ENCODE data around the gene CDHR2.
"Not testable (repeated sequence)": the region's sequence is repeated elsewhere in the genome, so short reads cannot be mapped to it uniquely, and the experiment has no call there.

CDHR2 gene

GRCh38 chr5:176573564-176574296 lies 24.6 kb downstream of the CDHR2 start:
- DNase-seq (ENCODE audit: low read depth) = peak; percentile 70

- DNase-seq (ENCODE audit: low read depth) = no peak
Observed at GRCh38 chr5:176574297-176574591, 25.1 kb downstream of the CDHR2 start.

- DNase-seq (ENCODE audit: low read depth) = no peak
Observed at GRCh38 chr5:176575066-176575465, 25.9 kb downstream of the CDHR2 start.

- DNase-seq (ENCODE audit: low read depth) = no peak
Observed at GRCh38 chr5:176575488-176576422, 26.6 kb downstream of the CDHR2 start.

DNA sequence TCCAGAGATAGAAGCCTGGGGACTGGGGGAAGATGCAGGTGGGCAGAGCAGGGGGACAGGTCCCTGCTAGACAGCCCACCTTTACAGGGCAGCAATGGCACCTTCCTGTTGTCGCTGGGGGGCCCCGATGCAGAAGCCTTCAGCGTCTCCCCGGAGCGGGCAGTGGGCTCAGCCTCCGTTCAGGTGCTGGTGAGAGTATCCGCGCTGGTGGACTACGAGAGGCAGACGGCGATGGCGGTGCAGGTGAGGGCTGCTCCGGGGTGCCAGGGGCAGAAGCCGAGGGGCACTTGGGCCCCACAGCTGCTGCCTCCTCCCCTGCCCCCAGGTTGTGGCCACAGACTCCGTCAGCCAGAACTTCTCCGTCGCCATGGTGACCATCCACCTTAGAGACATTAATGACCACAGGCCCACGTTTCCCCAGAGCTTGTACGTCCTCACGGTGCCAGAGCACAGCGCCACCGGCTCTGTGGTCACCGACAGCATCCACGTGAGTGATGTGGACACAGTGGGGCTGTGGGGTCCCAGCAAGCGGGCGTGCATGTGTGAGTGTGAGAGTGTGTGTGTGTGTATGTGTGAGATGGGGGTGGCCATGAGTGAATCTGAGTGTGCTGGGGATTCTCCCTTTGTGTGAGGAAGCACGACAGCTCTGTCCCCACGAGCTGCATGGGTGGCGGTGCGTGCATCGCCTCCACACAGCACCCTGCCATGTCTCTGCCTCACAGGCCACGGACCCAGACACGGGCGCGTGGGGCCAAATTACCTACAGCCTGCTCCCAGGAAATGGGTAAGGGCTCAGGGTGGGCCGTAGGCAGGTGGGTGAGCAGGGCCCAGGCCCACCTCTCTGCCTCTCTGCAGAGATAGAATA lies 28.4 kb downstream of the CDHR2 start:
- no peak for DNase-seq (ENCODE audit: low read depth)

DNA sequence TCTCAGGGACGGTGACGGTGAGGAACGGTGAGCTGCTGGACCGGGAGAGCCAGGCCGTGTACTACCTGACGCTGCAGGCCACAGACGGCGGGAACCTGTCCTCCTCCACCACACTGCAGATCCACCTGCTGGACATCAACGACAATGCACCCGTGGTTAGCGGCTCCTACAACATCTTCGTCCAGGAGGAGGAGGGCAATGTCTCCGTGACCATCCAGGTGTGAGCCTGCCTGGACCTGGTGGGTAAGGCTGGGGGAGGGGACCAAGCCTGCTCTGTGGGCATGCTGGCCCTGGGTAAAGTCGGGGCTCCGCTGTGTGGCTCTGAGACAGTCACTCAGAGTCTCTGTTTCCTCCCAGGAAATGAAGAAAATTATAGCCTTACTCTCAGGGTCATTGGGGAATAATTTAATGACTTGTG lies 29.3 kb downstream of the CDHR2 start:
- DNase-seq (ENCODE audit: low read depth) = no peak

DNA sequence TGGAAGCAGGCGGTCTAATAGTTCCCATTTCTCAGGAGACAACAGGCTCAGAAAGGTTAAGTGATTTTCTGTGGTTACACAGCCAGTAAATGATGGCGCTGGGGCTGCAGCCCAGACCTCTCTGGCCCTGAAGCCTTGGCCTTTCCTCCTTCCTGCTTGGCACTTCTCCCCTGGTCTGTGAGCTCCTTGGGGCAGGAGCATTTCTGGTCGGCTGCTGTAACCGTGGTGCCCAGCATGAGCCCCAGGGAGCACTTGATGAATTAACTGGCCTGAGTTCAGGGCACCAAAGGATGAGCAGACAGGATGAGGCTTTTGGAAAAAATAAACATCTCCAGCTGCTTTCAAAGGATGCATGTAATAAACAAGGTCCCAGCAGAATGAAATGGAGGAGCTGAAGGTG lies 30.2 kb downstream of the CDHR2 start:
- no peak for DNase-seq (ENCODE audit: low read depth)

DNA sequence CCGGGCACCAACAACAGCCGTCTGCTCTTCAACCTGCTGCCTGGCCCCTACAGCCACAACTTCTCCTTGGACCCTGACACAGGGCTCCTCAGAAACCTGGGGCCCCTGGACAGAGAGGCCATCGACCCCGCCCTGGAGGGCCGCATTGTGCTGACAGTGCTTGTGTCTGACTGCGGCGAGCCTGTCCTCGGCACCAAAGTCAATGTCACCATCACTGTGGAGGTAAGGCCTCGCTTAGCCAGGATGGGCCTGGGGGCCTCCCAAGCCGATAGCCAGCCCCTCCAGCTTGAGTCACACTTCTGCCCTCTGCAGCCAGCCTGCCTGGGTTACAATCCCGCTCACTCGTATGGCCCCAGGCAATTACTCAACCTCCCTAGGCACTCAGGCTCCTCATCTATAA lies 32.2 kb downstream of the CDHR2 start:
- no peak for DNase-seq (ENCODE audit: low read depth)

- DNase-seq (ENCODE audit: low read depth) = no peak
Observed at GRCh38 chr5:176583076-176583475, 33.9 kb downstream of the CDHR2 start.

DNA sequence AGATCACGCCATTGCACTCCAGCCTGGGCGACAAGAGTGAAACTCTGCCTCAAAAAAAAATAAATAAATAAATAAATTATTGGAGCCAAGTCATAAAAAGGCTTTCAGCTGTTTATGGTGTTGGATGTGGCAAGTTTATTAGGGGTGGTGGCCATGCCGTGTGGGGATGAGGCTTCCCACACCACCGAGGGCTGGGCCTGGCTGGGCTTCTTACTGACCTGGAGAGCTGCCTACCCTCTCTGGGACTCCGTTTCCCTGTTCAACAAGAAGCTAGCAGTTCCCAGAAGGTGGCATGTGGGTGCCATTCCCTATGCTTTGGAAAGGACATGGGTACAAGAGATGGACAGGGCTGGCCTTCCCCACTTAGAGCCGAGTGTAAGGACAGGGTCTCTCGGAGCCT lies 38.3 kb downstream of the CDHR2 start:
- DNase-seq (ENCODE audit: low read depth) = no peak

- DNase-seq (ENCODE audit: low read depth) = no peak
Observed at GRCh38 chr5:176588297-176588696, 39.2 kb downstream of the CDHR2 start.

GRCh38 chr5:176589039-176589769 lies 40.1 kb downstream of the CDHR2 start:
- DNase-seq (ENCODE audit: low read depth) = no peak

GRCh38 chr5:176590035-176590717 lies 41.0 kb downstream of the CDHR2 start:
- no peak for DNase-seq (ENCODE audit: low read depth)

- DNase-seq (ENCODE audit: low read depth) = not testable (repeated sequence)
Observed at GRCh38 chr5:176591667-176592066, 42.5 kb downstream of the CDHR2 start.

DNA sequence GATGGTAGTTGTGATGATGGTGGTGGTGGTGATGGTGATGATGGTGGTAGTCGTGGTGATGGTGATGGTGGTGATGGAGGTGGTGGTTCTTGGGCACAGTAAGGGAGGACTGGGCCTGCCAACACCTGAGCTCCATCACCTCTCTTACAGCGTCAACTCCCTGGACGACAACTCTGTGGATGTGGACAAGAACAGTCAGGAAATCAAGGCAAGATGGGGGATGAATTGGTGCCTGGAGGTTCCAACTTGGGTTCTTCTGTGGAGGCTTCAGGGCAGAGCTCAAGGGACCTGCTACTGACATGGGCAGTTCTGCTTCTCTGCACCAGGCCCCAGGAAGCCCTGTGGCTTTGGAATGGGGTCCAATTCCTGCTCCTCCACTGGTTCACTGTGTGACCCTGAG lies 43.4 kb downstream of the CDHR2 start:
- no peak for DNase-seq (ENCODE audit: low read depth)

GRCh38 chr5:176593273-176593869 lies 44.2 kb downstream of the CDHR2 start:
- DNase-seq (ENCODE audit: low read depth) = no peak

- no peak for DNase-seq (ENCODE audit: low read depth)
Observed at GRCh38 chr5:176594554-176594953, 45.4 kb downstream of the CDHR2 start.

GRCh38 chr5:176595386-176595943 lies 46.3 kb downstream of the CDHR2 start:
- DNase-seq (ENCODE audit: low read depth) = no peak

- DNase-seq (ENCODE audit: low read depth) = no peak
Observed at GRCh38 chr5:176596069-176596644, 47.0 kb downstream of the CDHR2 start.
